ENCODE results near the gene APLP2.
"Not testable (repeated sequence)": the region's sequence is repeated elsewhere in the genome, so short reads cannot be mapped to it uniquely, and the experiment has no call there.

The APLP2 gene

GRCh38 chr11:130150790-130151189 is 81.1 kb downstream of the APLP2 start:
- no peak for DNase-seq

DNA sequence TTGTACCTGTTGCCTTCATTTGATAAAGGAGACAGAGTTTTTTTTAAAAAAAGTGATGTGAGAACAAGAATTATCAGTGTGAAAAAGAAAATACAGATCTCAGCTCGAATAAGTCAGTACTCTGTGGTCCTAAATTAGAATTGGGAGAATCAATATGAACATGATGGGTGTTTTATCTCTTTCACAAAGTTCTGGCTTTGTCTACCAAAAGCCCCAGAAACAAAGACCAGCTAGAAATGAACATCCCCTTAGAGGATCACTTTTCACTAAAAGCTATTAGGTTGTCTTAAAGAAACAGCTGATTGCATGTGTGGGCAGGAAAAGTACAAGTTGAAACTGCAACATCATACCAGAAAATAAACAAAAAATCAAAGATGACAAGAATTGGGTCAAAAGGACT is 81.5 kb downstream of the APLP2 start:
- DNase-seq: no peak

DNA sequence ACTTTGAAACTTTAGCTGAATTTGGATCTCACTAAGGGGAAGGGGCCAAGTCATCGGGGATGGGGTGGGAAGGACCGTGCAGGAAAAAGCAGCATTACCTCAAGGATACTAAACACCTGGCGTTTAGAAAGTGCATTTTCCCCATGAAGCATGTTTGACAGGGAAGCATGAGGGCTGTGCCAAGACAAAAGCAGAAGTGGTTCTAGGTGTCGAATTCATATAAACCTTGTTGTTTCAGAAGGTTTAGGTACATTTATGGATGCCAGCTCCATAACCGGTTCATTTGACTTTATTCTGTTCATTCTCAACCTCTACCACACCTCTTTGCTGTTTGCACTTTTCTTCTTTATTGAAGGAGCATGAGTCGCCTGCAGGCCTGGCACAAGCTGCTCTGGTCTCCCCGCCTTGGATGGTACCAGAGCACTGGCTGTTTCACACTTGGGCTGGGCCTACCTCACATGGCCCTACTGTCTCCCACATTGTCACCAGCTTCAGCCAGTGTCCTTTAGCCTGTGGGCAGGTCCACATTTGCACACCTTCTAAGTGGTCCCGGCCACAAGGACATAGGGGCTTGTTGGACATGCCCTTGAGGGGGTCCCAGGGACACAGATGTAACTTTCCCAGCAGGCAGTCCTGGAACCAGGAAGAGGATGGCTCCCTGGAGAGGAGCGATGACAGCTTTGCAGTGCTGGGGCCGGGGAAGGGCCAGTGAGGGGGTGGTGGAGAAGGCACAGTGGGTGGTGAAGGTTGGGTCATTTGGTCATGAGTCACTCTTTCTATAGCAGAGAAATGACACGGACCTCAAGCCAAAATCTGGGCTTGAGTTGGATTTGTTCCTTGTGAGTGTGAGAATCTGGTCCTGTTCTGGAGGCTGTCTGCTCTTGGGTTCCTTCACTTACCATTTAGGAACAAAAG is 86.7 kb downstream of the APLP2 start:
- DNase-seq: no peak

DNA sequence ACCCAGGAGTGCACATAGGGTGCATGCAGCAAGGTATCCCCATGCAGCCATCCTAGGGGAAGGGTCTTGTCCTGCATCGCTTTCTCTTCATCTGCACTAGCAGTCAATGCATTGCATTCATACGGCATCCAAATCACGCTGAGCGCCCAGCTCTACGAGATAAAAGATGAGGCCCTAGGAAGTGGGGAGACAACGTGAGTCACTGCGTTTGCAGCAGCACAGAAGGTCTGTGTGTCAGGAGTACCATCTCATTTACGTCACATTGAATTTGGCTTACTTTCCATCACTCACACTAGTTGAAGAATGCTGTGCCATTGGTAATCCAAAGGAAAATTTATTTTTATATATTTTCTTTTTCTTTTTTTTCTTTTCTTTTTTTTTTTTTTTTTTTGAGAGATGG is 87.4 kb downstream of the APLP2 start:
- no peak for DNase-seq

DNA sequence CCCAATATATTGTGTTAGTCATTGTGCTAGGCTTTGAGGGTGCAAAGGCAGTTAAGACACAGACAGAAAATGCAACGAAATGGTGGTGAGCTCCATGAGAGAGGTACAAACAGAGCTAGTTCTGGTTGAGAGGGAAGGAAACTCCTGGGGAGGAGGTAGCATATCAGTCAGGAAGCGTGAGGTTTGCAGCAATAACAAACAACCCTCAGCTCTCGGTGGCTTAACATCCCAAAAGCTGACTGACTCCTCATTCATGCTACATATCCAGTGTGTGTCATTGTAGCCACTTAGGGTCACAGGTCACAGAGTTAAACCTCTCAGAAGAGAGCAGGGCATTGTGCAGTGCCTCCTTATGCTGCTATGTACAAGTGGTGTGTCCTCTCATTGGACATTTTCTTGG is 88.1 kb downstream of the APLP2 start:
- no peak for DNase-seq

- no peak for DNase-seq
These were observed 89.4 kb downstream of the APLP2 start for GRCh38 chr11:130159139-130159538.

DNA sequence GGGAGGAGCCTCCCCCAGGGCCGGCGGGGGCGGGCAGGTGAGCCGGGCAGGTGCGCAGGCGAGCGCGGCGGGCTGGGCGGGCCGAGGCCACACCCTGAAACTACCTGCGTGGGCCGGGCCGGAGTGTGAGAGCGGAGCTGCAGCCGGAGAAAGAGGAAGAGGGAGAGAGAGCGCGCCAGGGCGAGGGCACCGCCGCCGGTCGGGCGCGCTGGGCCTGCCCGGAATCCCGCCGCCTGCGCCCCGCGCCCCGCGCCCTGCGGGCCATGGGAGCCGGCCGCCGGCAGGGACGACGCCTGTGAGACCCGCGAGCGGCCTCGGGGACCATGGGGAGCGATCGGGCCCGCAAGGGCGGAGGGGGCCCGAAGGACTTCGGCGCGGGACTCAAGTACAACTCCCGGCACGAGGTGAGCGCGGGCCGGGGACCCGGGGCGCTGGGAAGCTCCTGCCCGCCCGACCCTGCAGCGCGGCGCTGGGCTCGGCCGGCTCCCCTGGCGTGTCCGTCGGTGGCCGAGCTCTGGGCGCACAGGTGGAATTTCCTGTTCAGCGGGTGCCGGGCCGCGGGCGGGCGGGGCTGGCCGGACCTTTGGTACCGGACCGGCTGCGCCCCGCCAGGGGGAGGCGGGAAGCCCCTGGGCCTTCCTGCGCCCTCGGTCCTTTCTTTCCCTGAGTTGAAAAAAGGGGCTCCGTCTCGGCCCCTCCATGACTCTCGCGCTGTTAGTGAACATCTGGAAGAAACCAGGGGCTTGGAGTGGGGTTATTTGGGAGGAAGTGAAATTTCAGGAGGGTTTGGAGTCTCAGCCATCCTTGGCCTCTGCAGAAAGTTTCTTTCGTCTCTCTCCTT is 90.2 kb downstream of the APLP2 start, which contains the start of gene ST14:
Gene ST14, plus strand, starts transcription at position 126 of the 841 bp plus-strand sequence. Its CDS starts 198 bp downstream, at position 324.
- DNase-seq: no peak

DNA sequence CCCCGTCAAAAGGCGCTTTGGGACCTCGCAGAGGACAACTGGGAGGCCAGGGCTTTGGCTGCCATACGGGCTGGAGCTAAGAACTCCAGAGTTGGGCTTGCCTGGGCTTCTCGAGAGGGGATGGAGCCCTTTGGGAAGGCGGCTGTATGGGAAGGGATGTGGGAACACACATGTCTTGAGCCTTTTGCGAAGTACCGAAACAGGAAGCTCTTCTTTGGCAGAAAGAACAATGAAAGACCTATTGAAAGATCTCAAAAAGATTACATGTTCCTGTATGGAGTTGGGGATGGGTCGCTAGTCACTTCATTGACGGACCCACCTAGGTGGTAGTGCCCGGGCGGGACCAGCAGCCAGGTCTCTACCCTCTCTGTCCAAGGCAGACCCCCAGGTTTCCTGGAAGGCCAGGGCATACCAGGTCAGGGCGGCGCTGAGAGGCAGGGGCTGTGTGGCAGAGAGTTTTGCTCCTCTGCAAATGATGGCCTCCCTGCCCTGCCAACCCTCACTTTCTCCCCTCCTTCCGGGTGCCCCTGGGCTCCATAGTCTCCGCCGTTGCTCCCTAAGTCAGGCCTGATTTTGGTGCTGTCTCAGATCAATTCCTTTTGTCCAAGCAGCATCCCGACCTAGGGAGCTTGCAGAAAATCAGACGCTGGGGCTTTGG is 90.9 kb downstream of the APLP2 start:
- DNase-seq: no peak

DNA sequence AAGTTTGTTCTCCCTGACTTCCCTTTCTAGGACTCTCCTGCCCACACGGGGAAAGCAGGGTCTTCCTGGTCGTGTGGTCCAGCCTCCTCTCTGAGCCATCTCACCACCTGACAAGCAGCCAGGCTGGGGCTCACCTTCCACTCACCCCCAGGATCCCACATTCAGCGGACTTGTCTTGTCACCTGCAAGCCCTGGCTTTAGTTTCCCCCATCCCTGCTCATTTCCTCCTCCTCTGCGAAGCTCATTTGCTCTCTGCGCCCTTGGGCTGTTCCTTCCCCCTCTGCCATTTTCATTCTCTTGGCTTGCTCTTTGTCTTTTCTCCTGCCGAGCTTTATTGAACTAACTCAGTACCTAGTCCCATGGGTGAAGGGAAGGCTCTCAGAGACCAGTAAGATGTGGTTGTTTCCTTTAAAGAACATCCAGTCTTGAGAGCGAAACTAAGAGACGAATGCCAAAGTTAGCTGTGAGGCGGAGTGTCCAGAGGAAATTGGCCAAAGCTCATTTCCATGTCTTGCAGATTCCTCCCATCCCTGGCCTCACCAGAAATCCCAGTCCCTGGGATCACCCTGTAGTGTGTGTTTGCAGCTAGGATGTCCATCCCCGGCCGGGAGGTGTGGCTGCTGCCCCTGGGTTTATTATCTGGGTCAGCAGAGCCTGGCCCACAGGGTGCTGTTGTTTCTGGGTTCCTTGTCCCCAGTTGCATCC is 91.9 kb downstream of the APLP2 start:
- DNase-seq: no peak

- DNase-seq: no peak
These were observed 93.0 kb downstream of the APLP2 start for GRCh38 chr11:130162733-130163132.

- DNase-seq: no peak
These were observed 93.9 kb downstream of the APLP2 start for GRCh38 chr11:130163346-130164220.

GRCh38 chr11:130164221-130164570 is 94.5 kb downstream of the APLP2 start:
- DNase-seq: no peak

DNA sequence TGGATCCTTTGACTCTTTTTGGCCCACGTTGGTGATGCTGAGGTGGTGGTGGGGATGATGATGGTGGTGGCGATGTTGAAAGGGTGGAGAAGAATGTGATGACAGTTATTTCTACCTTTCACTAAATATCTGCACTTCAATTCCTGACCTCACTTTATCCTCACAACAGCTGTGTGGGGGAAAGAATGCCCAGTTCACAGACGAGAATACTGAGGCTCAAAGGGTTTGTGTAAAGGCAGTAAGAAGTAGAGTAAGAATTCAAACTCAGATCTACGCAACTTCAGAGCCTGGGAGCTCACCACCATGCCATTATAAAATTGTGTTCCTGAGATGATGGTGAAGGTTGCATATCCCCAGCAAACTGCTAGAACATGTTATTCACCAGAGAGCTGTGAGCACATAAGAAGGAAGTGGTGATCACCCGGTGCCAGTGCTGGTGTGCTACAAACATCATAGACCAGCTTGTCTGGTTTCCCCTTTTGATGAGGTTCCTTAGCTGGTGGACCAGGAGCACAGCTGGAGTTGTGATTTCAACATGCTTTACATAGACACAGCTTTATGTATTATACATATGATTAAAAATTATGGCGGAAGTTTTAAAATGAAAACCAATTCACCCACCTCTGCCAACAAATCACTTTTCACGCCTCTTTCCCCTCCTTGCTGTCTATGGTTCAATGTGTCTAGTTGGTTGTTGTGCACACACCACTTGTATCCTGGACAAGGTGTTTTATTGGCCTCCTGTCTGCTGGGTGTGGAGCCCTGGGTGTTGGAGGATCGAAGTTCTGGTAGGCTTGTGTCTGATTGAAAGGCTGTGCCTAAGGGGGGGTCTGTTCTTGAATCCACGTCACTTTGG is 96.1 kb downstream of the APLP2 start:
- no peak for DNase-seq

DNA sequence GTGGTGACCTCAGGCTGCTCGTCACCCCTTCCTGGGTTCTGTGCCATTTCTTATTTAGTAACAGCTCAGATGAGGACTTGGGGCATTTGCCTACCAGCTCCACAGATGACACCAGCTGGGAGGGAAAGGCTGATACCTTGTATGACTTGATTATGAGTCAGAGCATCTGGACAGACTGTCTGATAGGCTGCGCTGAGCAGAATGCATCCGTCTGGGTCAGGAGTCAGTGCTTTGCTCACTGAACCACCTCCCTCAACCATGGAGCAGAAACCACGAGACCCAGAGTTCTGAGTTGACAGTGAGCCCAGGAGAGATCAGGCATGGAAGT is 96.7 kb downstream of the APLP2 start:
- DNase-seq: no peak

- no peak for DNase-seq
These were observed 97.5 kb downstream of the APLP2 start for GRCh38 chr11:130167146-130167545.

DNA sequence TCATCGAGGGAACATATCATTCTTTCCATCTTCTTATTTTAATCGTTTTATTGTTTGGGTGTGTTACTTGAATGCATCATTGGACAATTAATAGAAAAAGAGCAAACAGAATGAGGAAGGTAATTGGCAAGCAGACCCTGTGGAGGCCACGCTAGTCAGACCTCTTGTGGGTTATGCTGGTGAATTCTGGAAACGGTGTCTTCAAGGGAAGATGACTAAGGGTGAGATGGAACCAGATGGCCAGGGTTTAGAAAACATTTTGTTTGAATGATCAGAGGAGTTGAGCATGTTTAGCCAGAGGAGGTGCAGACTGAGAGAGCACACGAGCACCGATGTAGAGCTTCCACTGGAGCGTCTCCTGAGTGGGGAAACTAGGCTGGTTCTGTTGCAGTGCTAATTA is 98.4 kb downstream of the APLP2 start:
- no peak for DNase-seq

DNA sequence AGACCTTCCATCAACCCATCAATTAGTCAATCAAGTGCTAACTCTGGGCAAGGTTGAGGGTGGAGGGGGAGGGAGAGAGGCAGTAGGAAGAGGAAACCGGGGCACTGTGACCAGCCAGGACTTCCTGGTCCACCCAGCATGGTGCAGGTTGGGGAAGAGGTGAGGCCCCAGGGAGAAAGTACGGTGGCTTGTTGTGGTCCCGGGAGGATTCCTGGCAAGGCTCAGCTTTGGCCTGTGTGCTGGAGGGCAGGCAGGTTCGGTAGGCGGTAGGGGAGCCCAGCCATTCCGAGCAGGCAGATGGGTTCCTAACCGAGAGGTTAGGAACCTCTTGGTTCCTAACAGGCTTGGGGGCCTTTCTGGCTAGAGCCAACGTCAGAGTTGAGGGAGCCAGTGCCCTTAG is 100.7 kb downstream of the APLP2 start:
- DNase-seq: no peak

DNA sequence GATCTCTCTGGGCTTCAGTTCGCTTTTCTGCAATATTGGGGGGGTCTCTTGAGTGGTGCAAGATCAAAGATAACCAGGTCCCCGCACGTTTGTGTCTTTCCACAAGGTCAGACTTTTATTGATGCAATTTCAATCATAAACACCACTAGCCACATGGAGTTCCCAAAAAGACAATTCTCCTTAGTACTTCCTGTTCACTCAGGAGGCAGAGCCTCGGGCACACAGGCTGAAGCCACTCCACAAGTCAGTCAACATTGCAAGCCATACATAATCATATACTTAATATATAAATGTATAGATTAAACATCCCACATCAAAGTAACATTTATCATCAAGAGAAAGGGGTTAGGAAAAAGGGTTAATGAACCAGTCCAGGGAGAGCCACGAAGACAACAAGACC is 101.8 kb downstream of the APLP2 start:
- no peak for DNase-seq

- DNase-seq: not testable (repeated sequence)
These were observed 102.3 kb downstream of the APLP2 start for GRCh38 chr11:130172001-130172400.

- DNase-seq: no peak
These were observed 104.9 kb downstream of the APLP2 start for GRCh38 chr11:130174642-130175041.

- DNase-seq: no peak
These were observed 106.2 kb downstream of the APLP2 start for GRCh38 chr11:130175898-130176297.
